Large intestine (tissue), 3 donors: ENCODE results near the gene EXOC2. TPM values are rescaled to one million over a fixed set of nuclear protein-coding genes. Genes with fewer than 3 reads are reported as not detected.
A peak's percentile ranks its signal among the peaks of the same experiment; 100 is the strongest.

ENCODE experiments used
- DNase-seq, 2 donors: peaks; one replicate each; pipeline versions ENCODE4 v3.0.0 to v3.0.0-alpha.2; 2013
- H3K27ac ChIP-seq: one replicate; pipeline ENCODE4 v1.5.1; 2013; ENCODE audit warnings: low read length
- H3K27me3 ChIP-seq: 2 replicates; pipeline ENCODE4 v1.6.1; 2013; ENCODE audit warnings: low read length; ENCODE audit not compliant: control insufficient read depth, insufficient read depth
- H3K36me3 ChIP-seq: 2 replicates; pipeline ENCODE4 v1.6.1; 2013; ENCODE audit warnings: low read length; ENCODE audit not compliant: control insufficient read depth, insufficient read depth
- H3K4me1 ChIP-seq: one replicate; pipeline ENCODE4 v1.6.1; 2013; ENCODE audit warnings: low read length; ENCODE audit not compliant: control insufficient read depth, insufficient read depth
- H3K4me3 ChIP-seq: one replicate; pipeline ENCODE4 v1.5.1; 2013; ENCODE audit warnings: low read length
- H3K9me3 ChIP-seq: one replicate; pipeline ENCODE4 v1.6.1; 2013; ENCODE audit warnings: mild to moderate bottlenecking, low read depth, low read length, moderate library complexity; ENCODE audit not compliant: control insufficient read depth
- WGBS: methylation state at CpG from one replicate; pipeline ENCODE4 v1.1.5; 2013; ENCODE audit warnings: low lambda C conversion rate; ENCODE audit not compliant: insufficient coverage; 5-methylcytosine and 5-hydroxymethylcytosine counted together
- polyA plus RNA-seq: library from polyadenylated mRNA; unstranded; fragments of 120-200 nt; gene quantifications from one replicate; pipeline ENCODE4 v1.2.1, GENCODE V29; 2013

Gene EXOC2
- polyA plus RNA-seq, 1 donor, result 16.2 TPM

GRCh38 chr6:683742-684440 is 9.0 kb downstream of the EXOC2 start:
- Histone ChIP-seq H3K4me1 (no peaks in the 10 kb centered on the region), H3K27me3 (no peaks in the 10 kb centered on the region), H3K36me3 (no peaks in the 10 kb centered on the region), H3K9me3 (no peaks in the 10 kb centered on the region), H3K27ac (peak overlapping the region; percentile 61), H3K4me3 (no peak overlapping the region)
- no CpG with 5 or more reads among the region's 15 CpGs for WGBS
- peak; percentile 69 to 73 for DNase-seq

GRCh38 chr6:680666-681340 is 12.1 kb downstream of the EXOC2 start:
- DNase-seq, result no peak
- H3K9me3 ChIP-seq, result no peaks in the 10 kb centered on the region
- no peak overlapping the region for H3K4me3 ChIP-seq
- H3K4me1 ChIP-seq, result no peaks in the 10 kb centered on the region
- H3K36me3 ChIP-seq, result no peaks in the 10 kb centered on the region
- WGBS, result 67% methylated on average over 1 of the region's 5 CpGs
- no peak overlapping the region for H3K27ac ChIP-seq
- no peaks in the 10 kb centered on the region for H3K27me3 ChIP-seq

- WGBS, result no CpG with 5 or more reads among the region's 2 CpGs
- Histone ChIP-seq H3K27ac (no peak overlapping the region), H3K4me3 (no peak overlapping the region), H3K27me3 (no peaks in the 10 kb centered on the region), H3K36me3 (no peaks in the 10 kb centered on the region), H3K9me3 (no peaks in the 10 kb centered on the region), H3K4me1 (no peaks in the 10 kb centered on the region)
- no peak for DNase-seq
Measured at GRCh38 chr6:680251-680650, 12.7 kb downstream of the EXOC2 start.

GRCh38 chr6:679282-679681 is 13.7 kb downstream of the EXOC2 start:
- Histone ChIP-seq H3K27ac (no peak overlapping the region), H3K9me3 (no peaks in the 10 kb centered on the region), H3K36me3 (no peaks in the 10 kb centered on the region), H3K4me1 (no peaks in the 10 kb centered on the region), H3K4me3 (no peak overlapping the region), H3K27me3 (no peaks in the 10 kb centered on the region)
- DNase-seq, result no peak
- WGBS, result 100% methylated on average over 2 of the region's 9 CpGs

- Histone ChIP-seq H3K27ac (no peak overlapping the region), H3K4me3 (no peak overlapping the region), H3K4me1 (no peaks in the 10 kb centered on the region), H3K9me3 (no peaks in the 10 kb centered on the region), H3K36me3 (no peaks in the 10 kb centered on the region), H3K27me3 (no peaks in the 10 kb centered on the region)
- no CpG with 5 or more reads among the region's 3 CpGs for WGBS
- no peak for DNase-seq
Measured at GRCh38 chr6:678520-678919, 14.4 kb downstream of the EXOC2 start.

- Histone ChIP-seq H3K27me3 (no peaks in the 10 kb centered on the region), H3K4me1 (no peaks in the 10 kb centered on the region), H3K4me3 (no peak overlapping the region), H3K36me3 (no peaks in the 10 kb centered on the region), H3K27ac (no peak overlapping the region), H3K9me3 (no peaks in the 10 kb centered on the region)
- WGBS, result no CpG with 5 or more reads among the region's 4 CpGs
- DNase-seq, result no peak
Measured at GRCh38 chr6:677919-678318, 15.0 kb downstream of the EXOC2 start.

GRCh38 chr6:674956-675355 is 18.0 kb downstream of the EXOC2 start:
- Histone ChIP-seq H3K27me3 (no peaks in the 10 kb centered on the region), H3K9me3 (no peaks in the 10 kb centered on the region), H3K27ac (no peak overlapping the region), H3K4me1 (no peaks in the 10 kb centered on the region), H3K36me3 (no peaks in the 10 kb centered on the region), H3K4me3 (no peak overlapping the region)
- WGBS, result no CpG with 5 or more reads among the region's 3 CpGs
- no peak for DNase-seq

GRCh38 chr6:674406-674805 is 18.5 kb downstream of the EXOC2 start:
- no peak for DNase-seq
- no peak overlapping the region for H3K27ac ChIP-seq
- no peaks in the 10 kb centered on the region for H3K9me3 ChIP-seq
- no peaks in the 10 kb centered on the region for H3K27me3 ChIP-seq
- no peak overlapping the region for H3K4me3 ChIP-seq
- H3K36me3 ChIP-seq, result no peaks in the 10 kb centered on the region
- H3K4me1 ChIP-seq, result no peaks in the 10 kb centered on the region

GRCh38 chr6:667253-667927 is 25.5 kb downstream of the EXOC2 start:
- no peak for DNase-seq
- WGBS, result no CpG with 5 or more reads among the region's 7 CpGs
- Histone ChIP-seq H3K36me3 (no peaks in the 10 kb centered on the region), H3K27ac (no peak overlapping the region), H3K9me3 (peaks cover 3% of the 10 kb centered on the region), H3K4me3 (no peak overlapping the region), H3K4me1 (no peaks in the 10 kb centered on the region), H3K27me3 (no peaks in the 10 kb centered on the region)

- H3K27ac ChIP-seq, result no peak overlapping the region
- H3K9me3 ChIP-seq, result peaks cover 3% of the 10 kb centered on the region
- no peaks in the 10 kb centered on the region for H3K27me3 ChIP-seq
- H3K4me1 ChIP-seq, result no peaks in the 10 kb centered on the region
- WGBS, result 100% methylated on average over 1 of the region's 5 CpGs
- no peak for DNase-seq
- H3K4me3 ChIP-seq, result no peak overlapping the region
- no peaks in the 10 kb centered on the region for H3K36me3 ChIP-seq
Measured at GRCh38 chr6:665403-666267, 27.3 kb downstream of the EXOC2 start.
